Right ventricle myocardium superior (tissue), 1 donor: ENCODE measurements around the gene STK39. TPM values are rescaled to one million over a fixed set of nuclear protein-coding genes. Genes with fewer than 3 reads are reported as not detected.

Source experiments
- ATAC-seq: fragments of 200-7000 bp; cut with Tn5 transposase; one replicate; pipeline ENCODE4 v1.9.1; 2020; ENCODE audit warnings: mild to moderate bottlenecking; ENCODE audit not compliant: poor library complexity
- DNase-seq: peaks from one replicate; pipeline ENCODE4 v3.0.0-alpha.2; 2020
- intact Hi-C: fragments of 100-400 bp; cut with DNase I; formaldehyde crosslinking; loops from one replicate; pipeline ENCODE4 v1.11.2; 2022
- total RNA-seq: library from RNA; stranded (reverse); fragmentation: NEBNext Ultra II Directional; extraction: Animal tissue kit (Norgen Biotek cat#: 25700); gene quantifications from one replicate; pipeline ENCODE4 v1.2.1, GENCODE V29; 2021
- donor health status: DM: no; HTN: yes; CAD: no; lungs with severe emphysema.

STK39 gene
- total RNA-seq, 1 donor from 2014 or later: 16.9 TPM

DNA sequence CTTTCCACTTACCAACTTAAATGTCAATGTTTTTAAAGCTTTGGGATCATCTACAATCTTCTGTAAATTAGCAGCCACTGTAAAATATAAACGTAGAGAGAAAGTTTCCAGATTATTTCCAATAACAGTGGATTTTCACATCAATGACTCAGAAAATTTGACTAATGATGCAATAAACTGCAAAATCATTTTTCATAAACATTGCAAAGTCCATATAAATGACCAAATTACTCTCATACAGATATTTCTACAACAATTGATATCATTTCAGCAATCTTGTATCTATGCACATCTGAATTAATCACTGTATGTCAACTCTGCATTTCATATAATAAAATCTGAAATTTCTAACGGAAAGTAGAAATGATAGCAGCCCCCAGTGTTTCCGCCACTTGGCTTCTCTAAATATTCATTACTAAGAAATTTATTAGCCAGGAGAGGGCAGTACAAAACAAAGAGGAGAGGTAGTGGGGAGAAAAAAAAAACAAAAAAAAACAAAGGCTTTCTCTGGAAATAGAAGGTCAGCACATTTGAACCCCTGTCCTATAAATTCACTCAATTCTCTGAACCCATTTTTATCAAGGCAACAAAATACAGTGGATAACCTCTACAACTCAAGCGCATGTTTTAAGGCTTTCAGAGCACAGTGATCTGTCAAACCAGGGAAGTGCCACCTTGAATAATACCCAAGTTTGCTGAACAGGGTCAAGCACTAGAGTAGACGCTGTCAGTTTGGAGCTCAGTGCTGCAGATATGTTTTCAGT is 282.6 kb downstream of the STK39 start:
- intact Hi-C loops: no loop called here
- ATAC-seq: peak; percentile 62
- DNase-seq: no peak

DNA sequence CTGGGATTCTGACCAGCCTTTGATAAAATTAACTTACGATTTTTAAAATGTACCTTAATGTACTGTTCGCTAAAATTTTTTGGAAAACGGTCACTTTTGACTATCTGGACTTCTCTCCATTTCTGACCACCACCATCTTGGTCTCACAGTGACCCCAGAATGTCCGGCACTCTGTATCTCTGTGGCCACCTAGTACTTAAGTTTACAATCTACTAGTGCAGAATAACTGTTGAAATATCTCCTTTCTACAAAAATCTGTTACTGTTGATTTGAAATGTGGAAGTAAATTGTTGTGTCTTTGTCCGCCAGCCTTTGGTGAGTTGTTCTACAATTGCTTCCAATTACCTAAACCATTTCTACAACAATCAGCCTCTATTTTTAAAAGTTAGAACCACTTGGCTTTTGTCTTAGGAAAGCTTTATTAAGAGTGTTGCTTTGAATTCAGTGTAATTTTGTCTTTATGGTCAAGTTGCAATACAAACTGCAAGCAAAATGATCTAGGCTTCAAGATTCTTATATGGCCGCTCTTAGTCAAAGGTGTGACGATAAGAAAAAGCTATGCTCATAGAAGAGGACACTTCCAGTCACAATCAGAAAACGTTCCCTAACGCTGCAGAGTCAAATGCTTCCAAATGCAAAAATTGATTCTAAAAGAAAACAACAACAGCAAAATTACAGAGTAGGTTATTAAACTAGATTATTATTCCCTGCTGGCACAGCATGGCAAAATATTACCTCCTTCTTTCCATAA is 283.3 kb downstream of the STK39 start:
- no peak for ATAC-seq
- intact Hi-C loops: no loop called here

DNA sequence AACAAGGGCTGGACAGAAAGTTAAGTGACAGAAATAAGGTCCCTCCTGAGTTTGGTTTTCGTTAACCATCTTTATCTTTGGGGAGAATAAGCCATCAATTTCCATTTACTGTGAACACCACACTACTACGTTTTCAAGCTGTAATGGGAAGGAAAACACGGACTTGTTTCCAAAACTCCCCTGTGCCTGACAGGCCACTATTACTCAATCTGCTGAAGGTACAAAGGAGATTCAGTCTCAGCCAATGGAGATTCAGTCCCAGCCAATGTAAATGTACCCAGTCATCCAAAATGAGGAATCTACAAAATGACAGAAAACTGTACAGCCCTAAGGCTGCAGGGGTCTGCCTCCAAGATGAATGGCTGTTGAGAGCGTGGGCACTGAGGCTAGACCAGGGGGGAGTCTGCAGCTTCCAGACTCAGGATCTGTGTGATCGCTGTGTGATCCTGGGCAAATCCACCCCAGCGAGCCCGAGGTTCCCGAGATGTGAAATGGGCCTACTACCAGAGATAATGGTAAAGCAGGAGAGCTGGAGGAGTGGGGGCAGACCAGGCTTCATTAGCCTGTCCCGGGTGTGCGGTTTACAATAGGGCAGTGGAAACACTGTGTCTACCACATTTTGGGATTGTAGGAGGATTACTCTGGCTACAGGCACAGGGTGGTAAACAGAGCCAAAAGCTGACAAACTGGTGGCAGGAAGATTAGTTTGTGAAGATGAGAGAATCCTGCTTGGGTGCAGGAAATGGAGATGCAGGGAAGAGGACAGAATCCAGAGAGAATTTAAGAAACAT is 284.8 kb downstream of the STK39 start:
- intact Hi-C loops: no loop called here
- DNase-seq: no peak
- no peak for ATAC-seq

More for the DNA sequence above, 283.3 kb downstream of the STK39 start:
- no peak for DNase-seq

DNA sequence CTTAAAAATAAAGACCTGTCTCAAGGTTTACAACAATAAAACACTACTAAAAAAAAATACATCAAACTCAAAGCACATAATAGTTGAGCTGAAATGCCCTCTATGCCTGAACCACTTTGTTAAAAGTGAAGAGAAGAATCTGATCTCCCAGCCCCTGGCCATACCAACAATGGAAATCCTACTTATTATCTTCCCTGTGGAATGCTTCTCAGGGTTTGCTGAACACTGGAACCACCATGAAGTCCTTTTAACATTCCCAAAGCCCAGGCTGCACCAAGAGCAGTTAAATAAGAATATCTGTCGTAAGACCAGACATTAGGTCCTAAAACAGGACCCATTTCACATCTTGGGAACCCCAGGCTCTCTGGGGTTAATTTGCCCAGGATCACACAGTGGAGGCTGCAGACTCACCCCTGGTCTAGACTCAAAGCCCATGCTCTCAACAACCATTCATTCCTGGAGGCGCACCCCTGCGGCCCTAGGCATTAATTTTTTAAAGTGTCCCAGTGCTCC is 285.8 kb downstream of the STK39 start:
- no peak for ATAC-seq

DNA sequence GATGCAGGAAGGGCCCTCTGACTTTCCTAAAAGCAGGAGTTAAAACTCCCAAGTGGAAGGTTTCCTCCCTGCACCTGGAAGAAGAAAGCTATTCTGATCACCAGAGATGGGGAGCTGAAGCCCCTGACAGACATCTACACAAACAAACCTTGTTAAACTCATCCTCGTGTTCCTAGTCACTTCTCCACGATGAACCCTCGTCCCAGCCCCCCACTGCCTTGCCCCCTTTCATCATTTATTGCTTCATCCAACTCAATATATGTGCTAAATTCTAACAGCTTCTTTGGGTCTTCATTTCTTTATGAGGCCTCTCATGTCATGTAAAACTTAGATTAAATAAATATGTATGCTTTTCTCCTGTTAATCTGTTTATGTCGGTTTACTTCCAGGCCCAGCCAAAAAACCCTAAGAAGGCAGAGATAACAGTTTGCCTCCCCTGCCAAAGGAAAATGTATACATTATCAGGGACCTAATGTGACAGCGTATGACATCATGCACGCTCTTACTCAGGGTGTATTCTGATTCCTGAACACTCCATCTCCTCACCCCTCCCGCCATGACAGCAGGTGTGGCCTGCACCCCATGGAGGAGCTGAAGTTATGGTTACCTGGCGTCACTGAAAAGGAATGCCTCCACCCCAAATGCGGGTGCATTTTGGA is 287.2 kb downstream of the STK39 start:
- intact Hi-C loops: no loop called here
- no peak for DNase-seq
- ATAC-seq: no peak

More for the DNA sequence above, 285.8 kb downstream of the STK39 start:
- intact Hi-C loops: no loop called here
- DNase-seq: no peak

DNA sequence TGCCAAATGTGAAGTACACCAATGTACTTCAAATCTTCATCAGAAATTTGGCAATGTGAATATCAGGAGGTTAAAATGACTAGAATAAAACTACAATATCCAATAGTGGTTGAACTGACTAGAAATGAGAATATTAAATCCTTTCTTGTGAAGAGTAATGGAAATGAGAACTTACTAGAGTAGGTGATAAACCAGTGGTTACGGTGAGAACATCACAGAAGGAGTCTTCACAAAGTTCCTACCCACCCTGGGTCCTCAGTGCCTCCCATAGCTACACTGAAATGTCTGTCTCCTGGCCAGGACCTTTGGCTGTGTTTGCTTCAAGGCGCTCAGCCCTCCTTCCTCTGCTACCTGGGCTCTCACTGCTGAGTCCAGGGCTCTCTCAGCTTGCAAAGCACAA is 289.7 kb downstream of the STK39 start:
- DNase-seq (no peak), ATAC-seq (no peak)
- intact Hi-C loops: no loop called here

DNA sequence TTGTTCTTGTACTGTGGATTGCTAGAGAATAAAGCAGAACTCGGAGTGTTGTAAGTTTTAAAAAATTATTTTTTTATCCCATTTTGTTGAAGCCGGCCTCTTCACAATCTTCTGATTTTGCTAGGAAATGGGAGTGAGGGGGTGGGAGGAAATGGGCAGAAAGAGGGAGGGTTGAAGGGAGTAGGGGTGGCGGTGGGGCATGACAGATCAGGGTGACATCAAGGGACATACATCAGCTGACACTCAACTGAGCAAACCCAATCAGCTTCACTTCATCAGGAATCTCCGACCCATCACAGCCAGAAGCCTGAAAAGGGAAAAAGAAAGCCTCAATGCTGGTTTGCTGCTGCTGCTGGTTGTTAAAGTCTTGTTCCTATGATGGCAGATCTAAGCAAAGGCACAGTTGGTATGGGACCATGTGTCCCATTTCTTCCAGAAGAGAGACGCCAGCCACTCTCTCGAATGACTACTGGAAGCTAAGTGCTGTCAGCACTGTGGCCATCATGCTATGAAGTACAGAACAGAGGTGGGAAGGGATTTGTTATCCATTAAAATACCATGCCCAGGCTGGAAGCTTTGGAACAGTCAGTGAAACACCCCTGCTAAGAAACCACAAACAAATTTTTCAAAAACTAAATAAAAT is 292.0 kb downstream of the STK39 start:
- intact Hi-C loops: no loop called here
- ATAC-seq: no peak
- DNase-seq: no peak

DNA sequence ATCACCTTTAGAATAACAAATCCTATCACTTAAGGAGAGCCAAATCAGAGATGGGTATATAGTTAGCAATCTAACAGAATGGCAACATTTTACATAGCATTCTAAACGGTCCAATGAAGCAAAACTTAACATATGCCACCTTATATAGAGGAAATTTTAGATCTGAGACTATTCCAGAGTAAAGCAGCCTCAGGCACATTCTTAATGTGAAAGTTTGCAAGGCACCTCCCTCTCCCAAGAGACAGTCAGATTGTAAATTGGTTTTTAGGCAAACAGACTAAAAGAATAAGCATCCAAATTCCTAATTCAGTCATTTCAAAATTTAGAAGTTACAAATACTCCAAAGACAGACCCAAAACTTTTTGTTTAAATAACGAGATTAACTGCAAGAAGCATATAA is 292.9 kb downstream of the STK39 start:
- intact Hi-C loops: no loop called here
- ATAC-seq (no peak), DNase-seq (no peak)

DNA sequence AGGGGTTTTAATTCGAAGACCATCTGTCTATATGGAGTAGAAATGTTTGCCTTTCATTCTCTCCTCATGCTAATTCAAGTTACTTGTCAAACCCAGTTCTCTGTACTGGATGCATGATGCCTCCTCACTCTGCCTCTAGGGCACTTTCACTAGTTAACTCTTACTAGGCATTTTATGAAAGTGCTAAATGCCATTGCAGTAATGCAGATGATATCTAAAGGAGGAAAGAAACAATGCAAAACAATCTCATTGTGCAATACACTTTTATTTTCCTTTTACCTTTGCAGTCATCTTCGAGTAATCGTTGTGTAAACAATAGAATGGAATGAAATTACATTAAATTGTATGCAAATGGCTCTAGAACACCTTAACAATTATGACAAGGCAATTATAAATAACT is 293.6 kb downstream of the STK39 start:
- ATAC-seq (no peak), DNase-seq (no peak)
- intact Hi-C loops: no loop called here

DNA sequence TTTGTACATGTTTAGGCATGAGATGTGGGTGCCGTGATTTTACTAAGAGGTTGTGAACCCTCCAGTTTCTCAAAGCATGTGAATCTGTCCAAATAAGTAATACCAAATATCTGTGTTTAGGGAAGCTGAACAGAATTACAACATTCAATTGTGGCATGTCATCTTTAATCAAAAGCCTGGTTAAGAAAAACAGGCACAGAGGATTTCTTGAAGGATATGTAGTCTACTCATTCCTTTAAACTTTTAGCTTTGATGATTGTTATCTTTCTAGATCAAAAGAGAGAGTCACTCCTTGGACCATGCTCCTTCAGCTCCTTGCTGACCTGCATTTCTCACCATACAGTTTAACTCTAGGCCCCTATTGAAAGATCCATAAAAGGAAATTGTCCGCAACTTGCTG is 296.8 kb downstream of the STK39 start:
- intact Hi-C loops: no loop called here
- DNase-seq (no peak), ATAC-seq (no peak)

DNA sequence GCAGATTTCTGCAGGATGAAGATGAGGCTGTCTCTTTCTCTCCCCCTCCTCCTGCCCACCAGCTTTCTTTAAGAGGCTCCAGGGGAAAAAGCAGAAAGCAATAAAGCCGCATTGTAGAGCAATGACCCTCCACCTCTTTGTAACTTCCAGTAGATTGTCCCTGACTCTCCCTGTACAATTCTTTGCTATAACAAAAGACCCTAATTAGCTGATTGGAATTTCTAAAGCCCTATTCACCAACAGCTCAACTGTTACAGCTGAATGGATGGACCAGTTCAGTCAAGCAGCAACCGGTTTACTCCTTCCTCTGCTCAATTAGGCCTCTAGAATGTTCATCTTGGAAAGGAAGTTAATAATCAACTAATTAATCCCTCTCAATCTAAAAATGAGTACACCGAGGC is 301.0 kb downstream of the STK39 start:
- ATAC-seq: no peak
- intact Hi-C loops: no loop called here
- DNase-seq: no peak

DNA sequence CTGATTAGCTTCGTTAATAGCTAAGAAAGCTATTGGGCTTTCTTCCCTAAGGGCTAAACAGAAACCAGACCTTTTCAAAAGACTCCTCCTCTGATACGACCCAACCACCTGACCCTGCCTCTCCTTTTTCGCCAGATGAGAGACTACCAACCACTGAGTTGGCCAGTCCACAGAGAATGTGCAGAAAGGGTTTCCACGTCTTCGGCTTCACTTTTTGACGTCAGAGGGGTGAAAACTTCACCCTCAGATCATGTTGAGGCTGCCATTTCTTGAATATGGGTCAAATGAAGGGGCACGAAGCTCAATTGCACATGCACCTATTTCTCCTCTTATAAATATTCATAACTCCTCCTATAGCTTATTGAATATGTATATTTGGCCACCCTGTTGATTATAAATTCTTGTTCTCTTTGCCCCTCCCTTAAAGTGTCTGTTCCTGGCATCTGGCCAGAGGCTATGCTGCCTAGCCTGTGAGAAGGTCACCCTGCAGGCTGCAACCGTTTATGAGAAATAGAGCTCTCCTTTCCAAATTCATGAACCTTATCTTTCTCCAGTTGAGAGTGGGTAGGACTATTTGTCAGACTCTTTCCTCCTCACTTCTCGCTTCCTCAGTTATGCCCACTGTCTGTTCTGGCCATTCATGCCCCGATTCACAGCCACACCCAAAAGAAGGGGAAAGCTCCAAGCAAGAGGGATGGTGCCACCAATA is 301.6 kb downstream of the STK39 start:
- intact Hi-C loops: no loop called here
- ATAC-seq: no peak
- no peak for DNase-seq

DNA sequence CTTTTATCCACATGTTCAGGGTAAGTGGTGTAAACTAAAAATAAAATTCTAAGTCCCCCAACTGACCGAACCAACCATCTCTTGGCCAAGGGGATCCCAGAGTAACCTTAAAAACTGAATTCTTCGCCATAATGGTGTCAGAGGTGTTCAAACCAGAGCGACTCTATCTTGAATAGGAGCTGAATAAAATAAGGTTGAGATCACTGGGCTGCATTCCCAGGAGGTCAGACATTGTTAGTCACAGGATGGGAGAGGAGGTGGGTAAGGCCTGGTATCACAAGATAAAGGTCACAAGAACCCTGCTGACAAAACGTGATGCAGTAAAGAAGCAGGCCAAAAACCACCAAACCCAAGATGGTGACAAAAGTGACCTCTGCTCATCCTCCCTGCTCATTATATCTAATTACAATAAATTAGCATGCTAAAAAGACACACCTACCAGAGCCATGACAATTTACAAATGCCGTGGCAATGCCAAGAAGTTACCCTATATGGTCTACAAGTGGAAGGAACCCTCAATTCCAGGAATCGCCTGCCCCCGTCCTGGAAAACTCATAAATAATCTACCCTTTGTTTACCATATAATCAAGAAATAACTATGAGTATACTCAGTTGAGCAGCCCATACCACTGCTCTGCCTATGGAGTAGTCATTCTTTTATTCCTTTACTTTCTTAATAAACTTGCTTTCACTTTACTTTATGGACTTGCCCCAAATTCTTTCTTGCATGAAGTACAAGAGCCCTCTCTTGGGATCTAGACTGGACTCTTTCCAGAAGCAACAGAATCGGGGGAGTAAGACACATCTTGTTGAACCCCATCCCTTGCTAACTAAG is 302.4 kb downstream of the STK39 start:
- intact Hi-C loops: no loop called here
- ATAC-seq (no peak), DNase-seq (no peak)

DNA sequence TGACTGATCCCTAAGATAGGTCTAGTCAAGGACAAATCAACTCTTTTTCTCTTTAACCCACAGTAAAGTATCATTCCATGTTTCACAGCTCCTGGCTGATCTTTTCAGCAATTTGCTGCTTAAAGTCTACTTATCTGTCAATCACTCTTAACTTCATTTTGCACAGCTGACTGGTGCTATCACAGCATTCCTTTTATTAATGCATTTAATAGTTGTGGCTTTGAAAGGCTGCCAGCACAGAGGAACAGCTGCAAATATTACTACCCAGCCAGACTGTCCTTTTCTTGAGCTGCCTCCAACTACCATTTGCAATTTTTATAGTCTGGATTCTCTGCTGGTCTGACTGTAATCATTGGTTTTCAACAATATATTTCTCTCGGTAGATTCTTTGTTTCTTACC is 303.5 kb downstream of the STK39 start:
- ATAC-seq (no peak), DNase-seq (no peak)
- intact Hi-C loops: no loop called here

DNA sequence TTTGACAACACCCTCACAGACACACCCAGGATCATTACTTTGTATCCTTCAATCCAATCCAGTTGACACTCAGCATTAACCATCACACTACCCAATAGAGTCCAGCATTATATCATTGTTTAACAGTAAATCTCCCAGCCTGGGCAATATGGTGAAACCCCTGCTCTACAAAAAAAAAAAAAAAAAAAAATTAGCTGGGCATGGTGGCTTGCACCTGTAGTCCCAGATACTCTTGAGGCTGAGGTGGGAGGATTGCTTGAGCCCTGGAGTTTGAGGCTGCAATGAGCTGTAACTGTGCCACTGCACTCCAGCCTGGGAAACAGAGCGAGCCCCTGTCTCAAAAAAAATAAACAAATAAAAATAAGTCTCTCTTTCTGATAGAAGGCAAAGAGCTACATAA is 304.0 kb downstream of the STK39 start:
- DNase-seq (no peak), ATAC-seq (no peak)
- intact Hi-C loops: no loop called here

DNA sequence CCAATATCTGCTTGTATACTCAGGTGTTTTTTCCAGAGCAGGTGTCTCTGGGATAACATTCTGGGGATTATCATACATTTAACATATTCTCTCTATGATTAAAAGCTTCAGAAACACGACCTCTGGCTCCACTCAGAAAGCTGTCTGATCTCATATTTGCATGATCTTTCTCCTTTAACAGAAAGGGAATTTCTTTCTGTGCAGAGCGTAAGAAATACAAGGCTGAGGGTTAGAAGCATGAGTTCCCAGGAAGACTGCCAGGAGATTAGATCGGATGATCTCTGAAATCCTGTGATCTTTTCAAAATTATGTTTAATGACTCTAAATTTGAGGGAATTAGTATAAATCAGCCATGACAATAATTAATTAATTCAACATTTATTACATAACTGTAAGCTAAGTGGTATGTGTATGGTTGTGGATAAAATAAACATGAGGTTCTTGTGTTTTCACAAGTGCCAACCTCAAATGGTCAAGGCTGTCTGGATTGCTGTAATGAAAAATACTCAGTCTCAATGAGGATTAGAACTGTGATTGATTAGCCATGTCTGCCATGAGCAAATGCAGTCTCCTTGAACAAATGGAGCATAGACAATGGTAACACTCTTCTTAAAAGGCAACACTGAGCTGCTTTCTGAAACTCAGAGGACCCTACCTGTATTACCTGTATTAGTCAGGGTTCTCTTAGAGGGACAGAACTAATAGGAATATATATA is 304.9 kb downstream of the STK39 start:
- intact Hi-C loops: no loop called here
- ATAC-seq: no peak
- no peak for DNase-seq
